Suprapubic skin (tissue), 3 donors: ENCODE results near the gene LRRC4C.

ENCODE experiments used
- CTCF ChIP-seq, 2 donors: fragments of 200-600 bp in 1 of 2; fragments of 450-650 bp in 1 of 2; sonication (generic) in 1 of 2; IDR thresholded peaks; one replicate each; pipeline ENCODE4 v1.5.1; 2016 to 2019; ENCODE audit warnings: antibody characterized with exemption in 2 of 2, mild to moderate bottlenecking in 1 of 2, moderate library complexity in 1 of 2
- EP300 ChIP-seq: sonication (generic); formaldehyde crosslinking; IDR thresholded peaks from one replicate; pipeline ENCODE4 v1.6.1; 2017; ENCODE audit warnings: antibody characterized with exemption

- TF ChIP-seq CTCF (IDR thresholded peaks at IDR 0.05) (no peak), EP300 (no peak)
Measured at GRCh38 chr11:41254966-41255365, 204.5 kb downstream of the LRRC4C start.
